Measurements from ENCODE around the gene PHF19.

The PHF19 gene

GRCh38 chr9:120922404-120923195 is 45.6 kb upstream of the PHF19 start:
- no peak for TF ChIP-seq CTCF (IDR thresholded peaks at IDR 0.05; ENCODE audit: low read depth, low read length, missing control alignments)
- in situ Hi-C loops (cut with HindIII; ENCODE audit: low sequenced_read_pairs): no loop called here
- no peak for DNase-seq (ENCODE audit: low read depth)
- H3K4me3 ChIP-seq (ENCODE audit: low read depth, low read length): no peak overlapping the region

- no peak overlapping the region for H3K4me3 ChIP-seq (ENCODE audit: low read depth, low read length)
- TF ChIP-seq CTCF (IDR thresholded peaks at IDR 0.05; ENCODE audit: low read depth, low read length, missing control alignments): peak; percentile 20
- DNase-seq (ENCODE audit: low read depth): no peak
- in situ Hi-C loops (cut with HindIII; ENCODE audit: low sequenced_read_pairs): no loop called here
Observed at GRCh38 chr9:120921661-120922181, 44.7 kb upstream of the PHF19 start.

GRCh38 chr9:120920806-120921178 is 43.8 kb upstream of the PHF19 start:
- H3K4me3 ChIP-seq (ENCODE audit: low read depth, low read length): no peak overlapping the region
- TF ChIP-seq CTCF (IDR thresholded peaks at IDR 0.05; ENCODE audit: low read depth, low read length, missing control alignments): no peak
- no peak for DNase-seq (ENCODE audit: low read depth)
- in situ Hi-C loops (cut with HindIII; ENCODE audit: low sequenced_read_pairs): no loop called here

GRCh38 chr9:120919843-120920805 is 43.1 kb upstream of the PHF19 start:
- TF ChIP-seq CTCF (IDR thresholded peaks at IDR 0.05; ENCODE audit: low read depth, low read length, missing control alignments): no peak
- DNase-seq (ENCODE audit: low read depth): no peak
- in situ Hi-C loops (cut with HindIII; ENCODE audit: low sequenced_read_pairs): no loop called here
- H3K4me3 ChIP-seq (ENCODE audit: low read depth, low read length): no peak overlapping the region

GRCh38 chr9:120918931-120919842 is 42.2 kb upstream of the PHF19 start:
- H3K4me3 ChIP-seq (ENCODE audit: low read depth, low read length): no peak overlapping the region
- in situ Hi-C loops (cut with HindIII; ENCODE audit: low sequenced_read_pairs): no loop called here
- no peak for DNase-seq (ENCODE audit: low read depth)
- TF ChIP-seq CTCF (IDR thresholded peaks at IDR 0.05; ENCODE audit: low read depth, low read length, missing control alignments): no peak

Data from astrocyte of the cerebellum (primary cell).